OCI-LY3 (cell line): ENCODE data around the gene KRTAP10-2.

Experiments
- EZH2phosphoT487 ChIP-seq: fragments of 200-600 bp; shearing (Covaris generic); IDR thresholded peaks from 2 replicates; pipeline ENCODE4 v1.6.1; 2018; ENCODE audit warnings: antibody characterized with exemption, mixed run types, low read depth
- TF ChIP-seq, protein P1 (sequence below): fragments of 200-600, 300-600 bp; sonication (generic); IDR thresholded peaks from 2 replicates; pipeline ENCODE4 v1.5.1; 2014; ENCODE audit warnings: antibody characterized with exemption, low read length, low read depth

DNA sequence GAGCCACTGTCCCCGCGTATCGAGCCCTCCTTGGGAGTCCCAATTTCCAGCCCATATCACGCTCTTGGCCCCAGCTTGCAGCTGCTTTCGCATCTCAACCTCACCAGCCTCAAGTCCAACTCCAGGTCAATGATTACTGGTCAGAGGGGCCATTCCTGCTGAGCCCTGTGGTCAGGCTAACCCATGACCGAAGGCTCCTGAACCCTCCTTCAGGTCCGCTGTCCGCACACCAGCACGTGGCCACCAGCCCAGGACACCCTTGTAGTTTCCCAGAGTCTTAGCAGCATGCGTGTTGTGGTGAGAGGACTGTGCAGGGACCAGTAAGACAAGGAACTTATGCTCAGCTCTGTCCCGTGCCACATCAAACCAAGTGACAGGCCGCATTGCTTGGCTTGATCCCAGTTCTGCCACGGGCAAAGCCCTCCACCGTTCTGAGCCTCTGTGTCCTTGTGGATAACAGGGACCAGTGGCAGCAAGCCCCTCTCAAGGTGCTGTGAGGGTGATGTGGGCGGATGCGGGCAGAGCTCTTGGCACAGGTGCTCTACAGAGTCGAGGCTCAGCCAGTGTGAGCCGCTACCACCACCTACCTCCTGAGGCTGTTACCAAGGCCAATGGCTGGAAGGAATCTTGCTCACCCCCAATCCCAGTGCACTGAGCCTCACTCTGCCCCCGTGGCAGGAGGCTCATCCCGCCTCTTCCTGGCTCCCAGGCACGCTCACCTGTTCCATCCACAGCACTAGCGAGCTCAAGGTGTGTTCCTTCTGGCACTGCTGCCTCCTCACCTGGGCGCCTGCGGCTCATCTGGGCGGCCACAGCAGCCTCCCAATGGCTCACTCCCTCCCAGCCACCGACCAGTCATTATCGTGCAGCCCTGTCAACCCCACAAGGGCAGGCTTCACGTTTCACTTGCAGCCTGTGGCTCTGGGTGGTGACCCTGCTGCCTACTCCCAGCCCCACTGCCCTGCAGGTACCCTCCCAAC lies 31.7 kb downstream of the KRTAP10-2 start:
- TF ChIP-seq, protein P1, sequence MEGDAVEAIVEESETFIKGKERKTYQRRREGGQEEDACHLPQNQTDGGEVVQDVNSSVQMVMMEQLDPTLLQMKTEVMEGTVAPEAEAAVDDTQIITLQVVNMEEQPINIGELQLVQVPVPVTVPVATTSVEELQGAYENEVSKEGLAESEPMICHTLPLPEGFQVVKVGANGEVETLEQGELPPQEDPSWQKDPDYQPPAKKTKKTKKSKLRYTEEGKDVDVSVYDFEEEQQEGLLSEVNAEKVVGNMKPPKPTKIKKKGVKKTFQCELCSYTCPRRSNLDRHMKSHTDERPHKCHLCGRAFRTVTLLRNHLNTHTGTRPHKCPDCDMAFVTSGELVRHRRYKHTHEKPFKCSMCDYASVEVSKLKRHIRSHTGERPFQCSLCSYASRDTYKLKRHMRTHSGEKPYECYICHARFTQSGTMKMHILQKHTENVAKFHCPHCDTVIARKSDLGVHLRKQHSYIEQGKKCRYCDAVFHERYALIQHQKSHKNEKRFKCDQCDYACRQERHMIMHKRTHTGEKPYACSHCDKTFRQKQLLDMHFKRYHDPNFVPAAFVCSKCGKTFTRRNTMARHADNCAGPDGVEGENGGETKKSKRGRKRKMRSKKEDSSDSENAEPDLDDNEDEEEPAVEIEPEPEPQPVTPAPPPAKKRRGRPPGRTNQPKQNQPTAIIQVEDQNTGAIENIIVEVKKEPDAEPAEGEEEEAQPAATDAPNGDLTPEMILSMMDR: no peak
- TF ChIP-seq EZH2phosphoT487: no peak
